Measurements from ENCODE around the gene THAP9.
A peak's percentile ranks its signal among the peaks of the same experiment; 100 is the strongest.

THAP9 gene

DNA sequence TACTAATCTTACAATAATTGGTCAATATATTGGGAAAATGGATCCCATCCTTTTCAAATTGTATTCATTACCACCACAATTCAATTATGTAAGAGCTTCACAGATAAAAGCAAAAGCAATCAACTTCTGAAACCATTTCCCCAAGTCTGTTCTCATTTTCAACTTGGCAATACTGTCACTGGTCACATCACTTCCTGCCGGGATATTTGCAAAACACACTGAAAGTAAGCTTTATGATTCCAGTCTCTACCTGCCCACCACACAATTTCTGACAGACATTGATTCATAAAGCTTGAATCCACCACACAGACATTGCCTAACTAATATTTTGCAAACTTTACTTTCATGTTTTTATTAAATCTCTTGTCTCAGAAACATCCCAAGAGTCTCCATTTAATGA lies 56.5 kb downstream of the THAP9 start:
- no peaks in the 10 kb centered on the region for H3K9me3 Mint-ChIP-seq
- H3K4me1 Mint-ChIP-seq = peaks cover 6% of the 10 kb centered on the region
- DNase-seq (ENCODE audit: low spot score in 2 of 2) (no peak), ATAC-seq (ENCODE audit: low read depth) (no peak)
- H3K4me3 Mint-ChIP-seq = no peak overlapping the region
- H3K36me3 Mint-ChIP-seq = peaks cover 11% of the 10 kb centered on the region
- no peaks in the 10 kb centered on the region for H3K27me3 Mint-ChIP-seq
- H3K27ac Mint-ChIP-seq = no peak overlapping the region

GRCh38 chr4:82965763-82966162 lies 65.2 kb downstream of the THAP9 start:
- Mint-ChIP-seq H3K4me3 (no peak overlapping the region), H3K36me3 (peaks cover 36% of the 10 kb centered on the region)

GRCh38 chr4:82968972-82969371 lies 68.4 kb downstream of the THAP9 start:
- H3K4me1 Mint-ChIP-seq = peaks cover 6% of the 10 kb centered on the region
- peak overlapping the region; percentile 52 for H3K27ac Mint-ChIP-seq
- peaks cover 39% of the 10 kb centered on the region for H3K36me3 Mint-ChIP-seq

More at GRCh38 chr4:82965763-82966162, 65.2 kb downstream of the THAP9 start:
- Mint-ChIP-seq H3K9me3 (no peaks in the 10 kb centered on the region), H3K27me3 (no peaks in the 10 kb centered on the region), H3K27ac (no peak overlapping the region), H3K4me1 (peaks cover 6% of the 10 kb centered on the region)
- no peak for DNase-seq (ENCODE audit: low spot score in 2 of 2)
- ATAC-seq (ENCODE audit: low read depth) = no peak

DNA sequence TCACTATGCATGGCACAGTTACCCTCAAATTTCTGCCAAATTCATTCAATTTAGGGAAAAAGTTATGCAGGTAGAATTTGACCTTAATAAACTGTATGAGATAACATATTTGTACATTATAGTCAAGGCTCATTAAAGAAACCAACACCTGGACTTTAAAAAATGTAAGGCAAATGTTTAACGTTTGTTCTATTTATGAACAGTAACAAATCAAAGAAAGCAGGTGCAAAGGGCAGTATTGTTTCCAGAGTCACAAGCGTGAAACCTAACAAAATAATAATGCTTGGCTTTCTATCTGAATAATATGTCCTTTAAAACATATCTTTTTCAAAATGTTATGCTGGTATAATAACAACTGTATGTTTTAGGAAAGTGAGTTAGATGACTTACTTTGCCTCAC lies 68.9 kb downstream of the THAP9 start:
- no peak for ATAC-seq (ENCODE audit: low read depth)
- no peak overlapping the region for H3K4me3 Mint-ChIP-seq
- peaks cover 39% of the 10 kb centered on the region for H3K36me3 Mint-ChIP-seq

More at GRCh38 chr4:82968972-82969371, 68.4 kb downstream of the THAP9 start:
- DNase-seq (ENCODE audit: low spot score in 2 of 2) (no peak), ATAC-seq (ENCODE audit: low read depth) (peak; percentile 19)
- Mint-ChIP-seq H3K27me3 (no peaks in the 10 kb centered on the region), H3K9me3 (no peaks in the 10 kb centered on the region), H3K4me3 (no peak overlapping the region)

More for the DNA sequence above, 68.9 kb downstream of the THAP9 start:
- no peaks in the 10 kb centered on the region for H3K9me3 Mint-ChIP-seq
- H3K27ac Mint-ChIP-seq = peak overlapping the region; percentile 52
- H3K4me1 Mint-ChIP-seq = peaks cover 6% of the 10 kb centered on the region
- H3K27me3 Mint-ChIP-seq = no peaks in the 10 kb centered on the region
- DNase-seq (ENCODE audit: low spot score in 2 of 2) = no peak

Data from memory B cell (primary cell).